OCI-LY1 (cell line): ENCODE data around the gene CLTB.
A peak's percentile ranks its signal among the peaks of the same experiment; 100 is the strongest.

ENCODE experiments used
- H2AFZ ChIP-seq: fragments of 200-600 bp; sonication (generic), shearing (Covaris generic); 2 replicates; pipeline ENCODE4 v1.6.0; 2014; ENCODE audit warnings: antibody characterized with exemption, mild to moderate bottlenecking, low read length
- H3F3A ChIP-seq: fragments of 200-600 bp; sonication (generic), shearing (Covaris generic); 2 replicates; pipeline ENCODE4 v1.6.0; 2014; ENCODE audit warnings: mild to moderate bottlenecking, antibody characterized with exemption, low read length, moderate library complexity; ENCODE audit not compliant: insufficient read depth
- H3K27ac ChIP-seq: fragments of 200-600 bp; sonication (generic); 2 replicates; pipeline ENCODE4 v1.5.1; 2014; ENCODE audit warnings: low read length, mixed run types, mild to moderate bottlenecking, low read depth; ENCODE audit not compliant: poor library complexity, severe bottlenecking
- H3K27me3 ChIP-seq: fragments of 200-600 bp; sonication (generic); 2 replicates; pipeline ENCODE4 v1.6.0; 2014; ENCODE audit warnings: antibody characterized with exemption, mild to moderate bottlenecking, low read length, moderate library complexity; ENCODE audit not compliant: insufficient read depth
- H3K36me3 ChIP-seq: fragments of 200-600 bp; sonication (generic); 2 replicates; pipeline ENCODE4 v1.6.1; 2014; ENCODE audit warnings: mild to moderate bottlenecking, antibody characterized with exemption, low read length, moderate library complexity, mixed read lengths; ENCODE audit not compliant: insufficient read depth
- H3K4me1 ChIP-seq: fragments of 200-600 bp; sonication (generic); 2 replicates; pipeline ENCODE4 v1.5.1; 2014; ENCODE audit warnings: mild to moderate bottlenecking, low read length, moderate library complexity; ENCODE audit not compliant: insufficient read depth, severe bottlenecking
- H3K4me2 ChIP-seq: fragments of 200-600 bp; sonication (generic), shearing (Covaris generic); 2 replicates; pipeline ENCODE4 v1.6.1; 2014; ENCODE audit warnings: low read length
- H3K4me3 ChIP-seq: fragments of 200-600 bp; sonication (generic); 2 replicates; pipeline ENCODE4 v1.5.1; 2014; ENCODE audit warnings: low read length, low read depth, mild to moderate bottlenecking, mixed read lengths; ENCODE audit not compliant: poor library complexity, severe bottlenecking
- H3K79me2 ChIP-seq: fragments of 200-600 bp; shearing (Covaris generic); 2 replicates; pipeline ENCODE4 v1.6.1; 2016; ENCODE audit warnings: mixed run types, low read length, mixed read lengths; ENCODE audit not compliant: insufficient read depth
- H3K9ac ChIP-seq: fragments of 200-600 bp; sonication (generic), shearing (Covaris generic); 2 replicates; pipeline ENCODE4 v1.6.1; 2014; ENCODE audit warnings: mild to moderate bottlenecking, low read length, mixed read lengths
- H3K9me2 ChIP-seq: fragments of 200-600 bp; sonication (generic), shearing (Covaris generic); 2 replicates; pipeline ENCODE4 v1.6.1; 2014; ENCODE audit warnings: low read depth, mild to moderate bottlenecking, low read length, mixed read lengths
- H3K9me3 ChIP-seq: fragments of 200-600 bp; shearing (Covaris generic); 2 replicates; pipeline ENCODE4 v1.6.1; 2014; ENCODE audit warnings: low read length, mixed read lengths
- H4K20me1 ChIP-seq: fragments of 200-600 bp; sonication (generic), shearing (Covaris generic); 2 replicates; pipeline ENCODE4 v1.6.0; 2016; ENCODE audit warnings: mild to moderate bottlenecking, low read length; ENCODE audit not compliant: insufficient read depth
- CTCF ChIP-seq: fragments of 200-600 bp; sonication (generic), shearing (Covaris generic); IDR thresholded peaks from 2 replicates; pipeline ENCODE4 v1.5.1; 2017; ENCODE audit warnings: mild to moderate bottlenecking, antibody characterized with exemption, low read length, moderate library complexity, mixed read lengths
- EZH2 ChIP-seq: fragments of 200-600 bp; sonication (generic), shearing (Covaris generic); IDR thresholded peaks from 2 replicates; pipeline ENCODE4 v1.8.0; 2017; ENCODE audit warnings: borderline replicate concordance, mixed run types, mild to moderate bottlenecking, antibody characterized with exemption, low read length, moderate library complexity, mixed read lengths

The CLTB gene

DNA sequence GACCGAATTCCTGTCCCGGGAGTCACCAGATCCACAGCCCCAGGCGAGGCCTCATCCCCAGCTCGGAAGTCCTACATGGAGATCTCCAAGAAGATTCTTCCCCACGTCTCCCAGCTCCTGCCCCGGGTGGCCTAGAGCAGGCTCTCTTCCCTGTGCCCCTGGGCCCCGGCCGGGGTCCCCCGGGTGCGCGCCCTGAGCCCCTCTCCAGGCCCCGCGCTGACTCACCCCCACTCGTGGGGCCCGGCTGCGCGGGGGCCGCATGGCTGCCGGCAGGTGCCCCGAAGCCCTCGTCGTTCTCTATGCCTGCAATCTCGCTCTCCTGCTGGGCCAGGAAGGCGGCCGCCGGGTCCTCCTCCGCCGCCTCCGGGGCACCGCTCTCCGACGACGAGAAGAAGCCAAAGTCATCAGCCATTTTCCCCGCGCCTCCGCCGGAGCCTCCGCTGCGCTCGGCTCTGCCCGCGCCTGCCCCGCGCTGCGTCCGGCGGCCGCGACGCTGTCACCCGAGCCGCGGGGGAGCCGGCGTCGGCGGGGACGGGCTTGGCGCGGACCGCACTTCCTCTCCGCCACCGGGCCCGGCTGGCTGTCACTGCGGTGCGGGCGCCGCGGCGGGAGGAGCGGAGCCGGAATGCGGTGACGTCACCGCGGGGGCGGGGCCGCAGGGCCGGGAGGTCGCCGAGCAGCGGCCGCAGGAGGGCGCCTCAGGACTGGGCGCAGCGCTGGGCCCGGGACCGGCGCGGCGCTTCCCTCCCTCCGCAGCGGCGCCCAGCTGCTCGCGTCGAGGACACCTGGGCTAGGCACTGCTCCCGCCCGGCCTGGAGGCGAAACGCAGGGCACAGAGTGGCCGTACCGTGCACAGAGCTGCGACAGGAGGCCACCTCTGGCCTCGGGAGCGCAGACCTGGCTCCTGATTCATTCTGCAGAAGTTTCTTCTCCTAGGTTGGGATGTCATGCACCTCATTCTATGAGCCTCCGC, at the start of gene CLTB:
TSS of gene CLTB (minus strand) at position 588 of the 973 bp plus-strand sequence. CDS start at position 412, 176 bp downstream.
- Histone ChIP-seq H3K9ac (peak within 1 kb of the TSS; percentile 93), H2AFZ (no peak within 1 kb of the TSS), H3K9me3 (no peaks in the 10 kb centered on the region), H3K27me3 (peaks cover 5% of the 10 kb centered on the region; the same call in 1 of the 2 replicates), H3K4me2 (peak within 1 kb of the TSS; percentile 80), H3K4me1 (peaks cover 21% of the 10 kb centered on the region), H3K79me2 (0 out of 2 replicates have a peak, but pooled peaks cover 5% of the 10 kb centered on the region), H4K20me1 (no peaks in the 10 kb centered on the region), H3K4me3 (peak within 1 kb of the TSS; percentile 90), H3K36me3 (no peaks in the 10 kb centered on the region), H3F3A (no peaks in the 10 kb centered on the region), H3K27ac (no peak within 1 kb of the TSS), H3K9me2 (no peaks in the 10 kb centered on the region)
- TF ChIP-seq CTCF (peak; percentile 55), EZH2 (no peak)

GRCh38 chr5:176463113-176463764, 46.9 kb upstream of the CLTB start:
- Histone ChIP-seq H3K4me3 (no peak overlapping the region), H4K20me1 (no peaks in the 10 kb centered on the region), H3K4me1 (no peaks in the 10 kb centered on the region), H3K9ac (no peak overlapping the region), H2AFZ (no peak overlapping the region), H3K9me2 (no peaks in the 10 kb centered on the region), H3K79me2 (peaks cover 60% of the 10 kb centered on the region), H3K27ac (no peak overlapping the region), H3K27me3 (no peaks in the 10 kb centered on the region), H3K9me3 (no peaks in the 10 kb centered on the region), H3F3A (no peaks in the 10 kb centered on the region), H3K4me2 (no peak overlapping the region), H3K36me3 (peaks cover 39% of the 10 kb centered on the region)
- no peak for TF ChIP-seq EZH2
- TF ChIP-seq CTCF = no peak

GRCh38 chr5:176461349-176461748, 45.0 kb upstream of the CLTB start:
- Histone ChIP-seq H3K9ac (no peak overlapping the region), H3K4me3 (no peak overlapping the region), H3K79me2 (peaks cover 67% of the 10 kb centered on the region), H4K20me1 (no peaks in the 10 kb centered on the region), H3K36me3 (peaks cover 29% of the 10 kb centered on the region; the same call in 1 of the 2 replicates), H3K4me1 (no peaks in the 10 kb centered on the region), H2AFZ (no peak overlapping the region), H3K9me3 (no peaks in the 10 kb centered on the region), H3F3A (no peaks in the 10 kb centered on the region), H3K27me3 (no peaks in the 10 kb centered on the region), H3K4me2 (no peak overlapping the region), H3K27ac (no peak overlapping the region), H3K9me2 (no peaks in the 10 kb centered on the region)
- TF ChIP-seq EZH2 (no peak), CTCF (no peak)
